GM21576 (cell line): ENCODE data around the gene RAB25.
A peak's percentile ranks its signal among the peaks of the same experiment; 100 is the strongest.

Source experiments
- ATAC-seq: cut with Tn5 transposase; IDR thresholded peaks from one replicate; pipeline ENCODE4 v1.9.1; 2021; ENCODE audit warnings: mild to moderate bottlenecking, moderate library complexity; ENCODE audit not compliant: unreplicated experiment

Gene RAB25

DNA sequence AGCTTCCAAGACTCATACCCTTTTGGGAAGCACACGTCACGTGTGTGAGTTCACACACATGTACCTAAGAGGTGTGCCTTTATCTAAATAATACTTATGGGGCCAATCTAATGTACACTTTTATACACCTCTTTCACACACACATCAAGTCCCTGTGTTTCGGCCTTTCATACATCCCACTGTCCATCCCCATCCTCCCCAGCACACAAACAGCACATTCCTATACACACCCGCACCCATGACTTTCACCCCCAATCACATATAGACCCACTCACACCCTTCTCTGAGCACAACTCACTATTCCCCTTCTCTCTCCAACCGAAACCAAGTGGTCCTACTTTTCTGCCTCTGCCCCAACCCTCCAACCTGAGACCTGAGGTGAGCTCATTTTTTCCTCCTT is 17.8 kb downstream of the RAB25 start:
- no peak for ATAC-seq

DNA sequence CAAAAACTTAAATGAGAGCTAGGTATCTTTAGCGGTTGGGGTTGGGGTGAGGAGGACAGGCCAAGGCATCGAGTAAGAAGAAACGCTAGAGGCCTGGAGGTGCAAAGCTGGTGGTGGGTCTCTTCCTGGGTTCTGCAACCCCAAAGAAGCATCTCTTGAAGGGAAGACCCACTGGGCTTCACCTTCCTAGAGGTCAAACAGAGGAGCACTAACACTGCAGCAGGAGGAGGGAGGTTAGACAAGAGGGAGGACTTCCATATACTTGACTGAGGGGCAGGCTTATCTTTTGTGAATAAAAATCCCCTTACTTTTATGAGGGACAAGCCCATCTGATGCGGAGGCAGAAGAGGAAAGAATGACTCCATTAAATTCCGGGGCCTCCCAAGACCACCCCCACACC is 18.8 kb downstream of the RAB25 start:
- no peak for ATAC-seq

DNA sequence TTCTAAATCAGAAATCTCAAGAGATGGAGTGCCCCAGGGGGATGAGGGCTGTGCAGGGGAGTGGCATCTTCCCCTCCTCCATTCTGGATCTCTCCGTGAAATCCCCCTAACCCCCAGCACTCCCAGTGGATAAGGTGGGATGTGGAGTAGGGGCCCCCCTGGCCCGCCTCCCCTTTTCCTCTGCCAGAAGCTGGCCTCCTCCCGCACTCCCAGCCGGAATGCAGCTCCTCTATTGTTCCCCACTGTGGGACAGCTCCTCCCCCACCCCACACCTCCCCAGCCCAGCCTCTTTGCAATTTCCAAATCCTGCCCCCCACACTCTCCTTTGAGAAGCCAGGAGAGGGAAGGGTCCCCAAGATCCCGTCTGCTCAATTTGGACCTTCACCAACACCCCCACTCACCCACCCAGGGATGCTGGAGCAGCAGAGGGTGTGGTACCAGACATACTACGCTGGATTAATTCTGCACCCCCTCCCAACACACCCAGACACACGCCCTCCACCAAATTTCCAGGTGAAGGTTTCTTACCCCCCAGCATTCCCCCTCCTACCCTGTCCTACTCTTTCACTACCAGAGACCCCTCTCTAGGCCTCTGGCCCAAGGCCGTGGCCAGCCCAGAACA is 19.4 kb downstream of the RAB25 start:
- ATAC-seq: no peak

DNA sequence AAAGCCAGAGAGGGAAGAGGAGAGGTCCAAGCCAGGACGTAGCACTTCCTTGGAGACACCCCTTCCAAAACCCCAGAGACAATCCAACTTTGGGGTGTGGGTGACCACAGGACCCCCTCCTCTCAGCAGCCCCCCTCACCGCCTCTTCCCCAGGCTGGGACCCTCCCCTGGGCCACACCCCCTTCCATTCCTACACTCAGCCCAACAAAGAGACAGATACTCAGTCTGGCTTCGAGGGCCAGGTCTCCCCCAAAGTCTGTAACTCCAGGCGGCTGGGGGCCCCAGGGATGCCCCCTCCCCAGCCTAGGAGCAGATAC is 19.9 kb downstream of the RAB25 start:
- ATAC-seq: no peak

DNA sequence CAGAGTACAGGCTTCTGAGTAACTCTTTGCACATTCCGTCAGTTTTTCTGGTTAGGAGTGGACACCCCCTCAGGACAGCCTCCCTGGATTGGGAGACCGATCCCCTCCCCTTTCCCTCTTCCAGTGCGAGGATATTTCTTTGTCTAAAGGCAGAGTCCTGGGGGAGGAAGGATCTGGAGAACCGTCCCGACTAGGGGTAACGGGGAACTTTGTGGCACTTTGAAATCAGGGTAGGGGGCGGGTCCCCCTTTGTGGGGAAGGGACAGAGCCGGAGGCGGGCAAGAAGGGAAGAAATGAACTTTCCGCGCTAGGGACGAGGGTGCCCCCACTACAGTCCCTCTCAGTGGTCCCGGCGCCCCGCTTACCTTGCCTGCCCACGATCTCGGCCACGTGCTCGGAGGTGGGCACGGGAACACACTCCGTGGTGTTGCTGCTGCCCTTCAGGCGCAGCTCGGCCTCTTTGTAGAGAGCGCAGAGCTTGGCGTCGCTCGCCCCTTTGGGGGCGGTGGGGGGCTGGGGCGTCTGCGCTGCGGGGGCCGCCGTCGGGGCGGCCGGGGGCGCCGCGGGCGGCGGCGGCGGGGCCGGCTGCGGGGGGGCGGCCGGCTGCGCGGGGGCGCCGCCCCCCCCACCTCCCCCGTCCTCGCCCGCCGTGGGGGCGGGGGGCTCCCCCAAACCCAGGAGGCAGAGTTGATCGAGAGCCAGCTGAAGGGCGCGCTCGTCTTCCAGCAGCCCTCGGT is 20.4 kb downstream of the RAB25 start:
- no peak for ATAC-seq

DNA sequence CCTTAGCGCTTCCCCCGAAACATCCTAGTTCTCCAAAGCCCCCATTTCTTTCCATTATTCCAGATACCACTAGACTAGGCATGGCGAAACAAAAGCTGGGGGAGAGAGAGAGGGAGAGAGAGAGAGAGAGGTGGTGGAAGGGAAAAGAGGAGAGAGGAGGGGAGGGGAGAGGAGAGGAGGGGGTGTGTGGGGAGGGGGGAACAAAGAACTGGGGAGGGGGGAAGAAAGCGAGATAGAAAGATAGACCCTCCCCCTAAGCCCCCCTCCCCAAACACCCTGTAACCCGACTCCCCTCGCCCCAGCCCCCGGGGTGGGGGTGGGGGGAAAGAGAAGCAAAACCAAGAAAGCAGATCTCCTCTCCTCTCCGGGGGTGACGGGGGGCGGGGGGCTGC is 21.0 kb downstream of the RAB25 start:
- no peak for ATAC-seq

DNA sequence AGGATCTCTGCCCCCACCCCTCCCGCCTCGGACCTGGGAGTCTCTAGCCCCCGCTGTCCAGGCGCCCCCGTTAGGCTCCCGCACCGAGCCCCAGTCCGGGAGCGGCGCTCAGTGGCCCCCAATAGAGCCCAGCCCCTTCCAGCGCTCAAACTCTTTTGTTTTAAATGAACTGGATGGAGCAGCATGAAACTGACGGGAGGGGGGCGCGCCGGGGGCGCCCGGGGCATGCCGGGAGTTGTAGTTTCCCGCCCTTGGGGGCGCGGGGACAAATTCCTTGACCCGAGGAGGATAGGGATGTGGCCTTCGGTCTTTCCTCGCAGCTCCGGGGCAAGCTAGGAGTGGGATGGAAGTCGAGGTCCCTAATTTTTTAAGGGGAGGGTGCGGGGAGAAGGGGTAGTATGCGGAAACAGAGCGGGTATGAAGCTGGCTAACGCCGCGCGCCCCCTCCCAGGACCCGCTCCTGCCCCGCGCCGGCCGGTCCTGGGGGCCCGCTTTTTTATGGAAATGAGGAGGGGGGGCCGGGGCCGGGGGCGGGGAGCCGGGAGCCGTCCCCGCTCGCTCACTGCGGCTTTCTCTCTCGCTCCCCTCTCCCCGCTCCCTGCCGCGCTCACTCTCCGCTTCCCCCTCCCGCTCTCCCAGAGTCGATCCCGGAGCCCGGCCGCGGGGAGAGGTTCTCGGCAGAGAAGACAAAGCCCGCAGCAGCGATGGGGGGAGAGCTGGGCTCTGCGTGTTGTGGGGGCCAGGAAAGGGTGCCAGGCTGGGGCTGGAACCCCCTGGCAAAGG is 21.5 kb downstream of the RAB25 start, which contains the start of gene MEX3A:
Gene MEX3A, minus strand, starts transcription at position 157 of the 783 bp plus-strand sequence. CDS start 467 bp downstream, outside the sequence.
- no peak for ATAC-seq

DNA sequence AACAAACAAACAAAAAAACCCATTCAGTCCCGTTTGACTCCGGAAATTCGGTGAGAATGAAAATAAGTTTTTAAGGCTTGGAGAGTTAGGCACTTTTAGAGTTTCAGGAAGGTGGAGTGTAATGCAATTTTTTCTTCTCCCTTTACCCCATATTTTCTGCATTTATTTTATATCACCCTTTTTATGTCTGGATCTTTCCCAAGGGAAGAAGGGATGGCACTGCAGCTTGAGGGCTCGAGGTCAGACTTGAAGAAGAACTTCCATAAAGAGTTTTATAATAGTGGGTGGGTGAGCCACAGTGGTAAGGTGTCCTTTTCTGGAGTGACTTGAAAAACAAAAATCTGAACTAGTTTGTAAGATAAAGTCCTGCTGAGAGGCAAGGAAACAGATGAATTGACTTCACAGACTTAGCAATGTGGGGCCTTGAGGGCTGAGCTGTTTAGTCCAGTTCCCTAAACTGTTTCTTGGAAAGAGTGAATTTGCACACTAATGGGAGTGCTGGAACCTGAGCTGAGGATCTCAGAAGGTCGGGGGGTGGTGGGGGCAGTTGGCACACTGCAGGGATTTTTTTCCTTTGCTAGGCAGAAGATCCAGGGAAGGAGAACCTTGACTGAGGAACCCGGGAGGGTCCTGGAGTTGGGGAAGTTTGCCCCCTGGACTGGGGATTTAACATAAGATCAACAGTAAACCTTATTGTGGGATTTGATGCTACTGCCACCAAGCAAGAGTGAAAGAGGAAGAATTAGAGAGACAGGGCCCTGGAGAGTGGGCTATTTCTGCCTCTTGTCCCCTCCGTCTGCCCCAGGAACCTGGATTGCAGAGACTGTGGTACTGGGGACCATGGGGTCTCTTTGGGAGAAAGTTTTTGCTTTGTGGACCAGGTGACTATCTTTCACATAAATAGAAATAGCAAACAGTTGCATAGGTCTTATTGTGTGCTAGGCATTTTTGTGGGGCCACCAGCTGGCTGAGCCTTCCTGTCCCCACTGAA is 23.1 kb downstream of the RAB25 start:
- ATAC-seq: no peak

DNA sequence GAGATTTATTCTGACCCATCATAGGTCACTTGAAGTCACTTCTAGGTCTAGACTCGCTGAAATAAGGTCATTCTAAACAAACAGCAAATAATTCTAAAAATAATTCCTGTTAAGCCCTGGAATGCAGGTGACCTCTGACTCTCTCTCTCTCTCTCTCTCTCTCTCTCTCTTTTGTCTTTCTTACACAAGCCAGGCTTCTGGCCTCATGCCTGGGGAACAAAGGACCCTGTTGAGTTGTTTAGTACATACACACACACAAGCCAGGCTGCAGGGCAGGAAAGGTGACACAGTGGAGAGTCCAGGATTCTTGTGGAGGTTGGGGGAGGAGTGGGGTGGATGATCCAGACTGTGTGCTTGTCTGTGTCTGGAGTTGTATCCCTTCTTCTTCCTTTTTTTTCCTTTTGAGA is 25.3 kb downstream of the RAB25 start:
- no peak for ATAC-seq

DNA sequence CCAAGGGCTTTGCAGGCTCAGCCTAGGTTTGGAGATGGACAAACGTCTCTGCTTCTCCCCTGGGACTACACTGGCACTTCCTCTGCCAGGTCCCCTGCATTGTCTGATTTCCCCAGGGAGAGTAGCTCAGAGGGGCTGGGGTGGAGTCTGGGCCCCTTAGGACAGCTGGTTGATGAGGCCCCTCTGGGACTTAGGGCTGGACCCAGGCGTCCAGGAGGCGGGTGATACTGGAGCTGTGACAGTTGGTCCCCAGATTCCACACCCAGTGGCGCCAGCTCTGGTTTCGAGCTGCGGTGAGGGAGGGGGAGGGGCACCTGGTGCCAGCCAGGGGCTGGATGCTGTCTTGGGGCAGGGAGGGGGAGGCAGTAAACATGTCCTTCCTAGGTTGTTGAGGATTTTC is 28.7 kb downstream of the RAB25 start:
- no peak for ATAC-seq

DNA sequence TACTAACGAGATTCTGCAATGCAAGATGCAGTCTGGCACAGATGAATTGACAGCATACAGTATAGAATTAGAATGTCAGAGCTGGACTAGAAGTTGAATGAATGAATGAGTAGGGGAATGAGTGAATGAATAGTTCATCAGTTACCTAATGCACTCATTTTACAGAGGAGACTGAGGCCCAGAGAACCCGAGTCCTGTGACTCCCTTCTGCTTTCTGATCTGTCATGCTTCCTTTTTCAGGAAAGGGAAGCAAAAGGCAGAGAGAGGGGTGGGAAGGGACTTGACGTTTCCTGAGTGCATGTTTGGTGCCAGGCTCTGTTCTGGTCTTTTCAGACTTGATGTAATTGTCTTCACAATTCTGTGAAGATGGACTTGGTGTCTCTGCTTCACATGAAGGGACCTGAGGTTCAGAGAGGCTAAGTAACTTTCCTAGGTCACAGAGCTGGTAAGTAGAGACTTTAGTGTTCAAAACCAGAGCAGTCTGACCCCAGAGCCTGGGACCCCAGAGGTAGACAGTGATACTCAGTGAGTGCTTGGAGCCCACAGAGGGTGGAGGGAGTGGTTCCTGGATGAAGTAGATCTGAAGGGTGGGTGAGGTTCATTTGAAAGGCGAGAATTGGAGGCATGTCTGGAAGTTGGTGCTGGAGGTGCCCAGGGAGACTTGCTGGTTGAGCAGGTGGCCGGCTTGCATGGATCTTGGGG is 29.3 kb downstream of the RAB25 start:
- ATAC-seq: no peak

DNA sequence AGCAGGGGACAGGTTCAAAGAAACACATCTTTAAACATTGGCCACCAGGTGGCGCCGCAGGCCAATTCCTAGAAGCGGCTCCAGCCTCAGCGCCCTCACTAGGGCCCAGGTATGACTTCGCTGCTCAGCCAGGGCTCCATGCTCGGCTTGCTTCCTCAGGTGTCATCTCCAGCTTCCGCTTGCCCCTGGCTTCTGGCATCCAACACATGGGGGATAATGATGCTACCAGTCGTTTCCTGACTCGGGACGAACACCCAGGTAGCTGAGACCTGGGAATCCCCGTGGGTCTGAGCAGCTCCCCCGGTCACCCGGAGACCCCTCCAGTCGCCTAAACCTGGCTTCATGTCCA is 29.9 kb downstream of the RAB25 start:
- ATAC-seq: no peak

DNA sequence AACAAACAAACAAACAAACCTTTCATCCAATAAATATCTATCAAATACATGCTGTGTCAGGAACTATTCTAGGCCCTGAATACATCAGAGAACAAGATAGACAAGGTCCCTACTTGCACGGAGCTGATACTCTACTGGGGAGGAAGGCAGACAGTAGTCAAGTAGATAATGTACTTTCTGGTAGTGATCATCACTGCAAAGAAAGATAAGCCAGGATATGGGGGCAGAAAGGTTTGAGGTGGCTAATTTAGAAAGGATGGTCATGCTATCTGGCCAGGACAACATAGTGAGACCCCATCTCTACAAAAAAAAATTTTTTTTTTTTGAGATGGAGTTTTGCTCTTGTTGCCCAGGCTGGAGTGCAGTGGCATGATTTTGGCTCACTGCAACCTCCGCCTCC is 30.6 kb downstream of the RAB25 start:
- ATAC-seq: no peak

DNA sequence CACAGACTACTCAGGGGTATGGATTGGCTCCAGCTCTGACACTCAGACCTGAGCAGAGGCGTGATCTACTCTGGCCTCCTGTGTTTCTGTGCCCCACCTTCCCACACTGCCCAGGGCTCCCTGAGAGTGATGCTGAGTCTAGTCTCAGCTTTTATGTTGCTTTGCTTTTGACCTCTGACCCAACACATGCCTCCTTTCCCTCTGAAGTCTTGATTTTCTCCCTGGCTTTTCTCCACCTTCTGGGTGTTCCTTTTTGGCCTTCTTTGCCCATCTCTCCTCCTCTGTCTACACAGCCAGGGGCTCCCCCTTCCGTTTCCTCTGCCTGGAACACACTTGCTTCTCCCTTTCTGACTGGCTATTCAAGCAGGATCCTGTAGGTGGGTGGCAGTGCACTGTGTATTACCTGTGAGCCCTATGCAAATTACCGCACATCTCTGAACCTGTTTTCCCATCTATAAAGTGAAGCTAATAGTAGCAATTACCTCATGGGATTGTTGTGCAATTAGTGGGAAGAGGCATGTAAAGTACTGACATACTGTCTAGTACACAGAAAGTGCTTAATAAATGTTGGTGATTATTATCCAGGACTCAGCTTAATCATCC is 35.0 kb downstream of the RAB25 start:
- ATAC-seq: no peak

DNA sequence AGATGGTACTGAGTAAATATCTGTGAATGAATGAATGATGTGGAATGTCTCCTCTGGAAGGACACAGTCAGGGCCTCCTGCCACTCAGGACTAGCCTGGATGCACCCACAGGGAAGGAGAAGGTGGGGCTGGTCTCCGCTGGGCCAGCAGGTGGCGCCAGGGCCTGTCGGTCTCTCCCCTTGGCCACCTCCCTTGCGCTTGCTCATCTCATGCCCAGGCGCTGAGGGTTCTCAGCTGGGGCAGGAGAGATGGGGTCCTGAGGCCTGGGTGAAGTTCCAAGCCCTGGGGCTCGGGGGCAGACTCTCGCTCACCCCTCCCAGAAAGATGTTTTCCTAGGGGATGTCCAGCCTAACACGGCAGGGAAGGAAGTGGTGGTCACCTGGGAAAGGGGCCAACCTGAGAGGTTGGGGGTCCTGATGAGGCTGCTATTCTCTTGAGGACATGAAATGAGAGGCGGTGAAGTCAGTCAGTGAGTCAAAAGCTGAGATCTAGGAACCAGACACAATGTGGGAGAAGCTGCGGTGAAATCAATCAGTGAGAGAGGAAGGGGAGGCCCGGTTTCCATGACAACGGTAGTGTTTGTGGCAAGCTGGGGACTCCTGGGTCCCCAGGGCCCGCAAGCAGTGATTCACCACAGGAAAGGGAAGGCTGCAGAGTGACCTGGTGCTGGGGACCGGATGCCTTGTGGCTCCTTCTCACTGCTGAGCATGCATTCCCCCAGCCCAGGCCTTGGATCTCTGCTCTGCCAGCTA is 35.9 kb downstream of the RAB25 start:
- ATAC-seq: peak; percentile 69

DNA sequence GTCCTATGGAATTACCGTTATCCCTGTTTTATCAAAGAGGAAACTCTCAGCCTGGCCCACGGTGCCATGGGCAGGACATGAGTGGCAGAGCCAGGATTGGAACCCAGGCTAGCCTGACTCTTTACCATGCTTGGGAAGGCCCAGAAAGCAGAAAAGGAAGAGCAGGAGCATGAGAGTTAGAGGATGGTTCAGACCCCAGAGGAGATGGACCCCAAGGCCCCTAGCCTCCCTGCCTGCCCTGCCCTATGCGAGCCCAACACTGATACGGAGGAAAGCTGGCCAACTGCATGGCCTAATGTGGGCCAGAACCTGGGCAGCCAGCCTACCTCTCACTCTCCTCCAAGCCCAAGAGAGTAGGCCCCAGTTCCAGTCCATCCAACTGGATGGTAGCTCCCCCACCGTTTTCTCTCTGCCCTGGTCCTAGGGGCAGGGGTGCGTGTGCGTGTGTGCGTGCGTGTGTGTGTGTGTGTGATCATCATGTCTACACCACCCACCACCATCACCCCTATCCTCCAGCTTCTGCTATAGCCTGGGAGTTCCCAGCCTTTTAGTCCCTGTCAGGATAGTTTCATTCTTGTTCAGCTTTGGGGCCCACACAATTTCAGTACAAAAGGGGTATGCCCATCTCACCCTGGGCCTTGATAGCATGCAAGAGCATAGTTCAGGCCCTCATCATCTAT is 36.7 kb downstream of the RAB25 start:
- no peak for ATAC-seq

DNA sequence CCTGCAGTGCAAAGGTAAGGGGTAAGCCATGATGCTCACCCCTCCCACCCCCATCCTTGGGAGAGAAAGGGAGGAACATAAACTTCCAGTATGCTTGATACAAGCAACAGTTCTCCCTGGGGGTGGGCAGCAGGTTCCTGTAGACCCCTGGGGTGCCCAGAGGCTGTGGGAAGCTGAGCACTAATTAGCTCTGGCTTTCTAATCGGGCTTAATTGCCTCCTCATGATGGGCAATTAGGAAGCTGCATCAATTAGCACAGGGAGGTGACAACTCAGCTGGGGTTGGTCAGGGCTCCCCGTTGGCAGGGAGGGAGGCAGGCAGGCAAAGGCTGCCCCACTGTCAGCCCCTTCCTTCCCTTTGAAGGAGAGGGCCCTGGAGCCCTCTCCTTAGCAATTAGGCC is 37.8 kb downstream of the RAB25 start:
- no peak for ATAC-seq

DNA sequence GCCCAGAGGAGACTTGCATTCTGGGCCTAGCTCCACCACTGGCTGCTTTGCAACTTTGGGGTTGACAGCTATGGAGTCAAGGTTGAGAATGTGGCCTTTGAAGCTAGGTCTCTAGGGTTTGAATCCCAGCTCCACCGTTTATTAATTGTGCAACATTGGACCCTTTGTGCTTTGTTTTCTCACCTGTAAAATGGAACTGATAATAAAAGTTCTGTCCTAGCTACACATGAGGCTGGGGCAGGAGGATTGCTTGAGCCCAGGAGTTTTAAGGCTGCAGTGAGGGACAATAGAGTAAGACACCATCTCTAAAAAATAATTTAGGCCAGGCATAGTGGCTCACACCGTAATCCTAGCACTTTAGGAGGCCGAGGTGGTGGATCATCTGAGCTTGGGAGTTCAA is 38.3 kb downstream of the RAB25 start:
- ATAC-seq: no peak
